OCI-M1 (cell line): Measurements from ENCODE around the gene KRTAP22-1.
A peak's percentile ranks its signal among the peaks of the same experiment; 100 is the strongest.

Experiments
- DNase-seq: peaks from one replicate; lab custom pipeline; 2025; lab: John Stamatoyannopoulos, UW

KRTAP22-1 gene

DNA sequence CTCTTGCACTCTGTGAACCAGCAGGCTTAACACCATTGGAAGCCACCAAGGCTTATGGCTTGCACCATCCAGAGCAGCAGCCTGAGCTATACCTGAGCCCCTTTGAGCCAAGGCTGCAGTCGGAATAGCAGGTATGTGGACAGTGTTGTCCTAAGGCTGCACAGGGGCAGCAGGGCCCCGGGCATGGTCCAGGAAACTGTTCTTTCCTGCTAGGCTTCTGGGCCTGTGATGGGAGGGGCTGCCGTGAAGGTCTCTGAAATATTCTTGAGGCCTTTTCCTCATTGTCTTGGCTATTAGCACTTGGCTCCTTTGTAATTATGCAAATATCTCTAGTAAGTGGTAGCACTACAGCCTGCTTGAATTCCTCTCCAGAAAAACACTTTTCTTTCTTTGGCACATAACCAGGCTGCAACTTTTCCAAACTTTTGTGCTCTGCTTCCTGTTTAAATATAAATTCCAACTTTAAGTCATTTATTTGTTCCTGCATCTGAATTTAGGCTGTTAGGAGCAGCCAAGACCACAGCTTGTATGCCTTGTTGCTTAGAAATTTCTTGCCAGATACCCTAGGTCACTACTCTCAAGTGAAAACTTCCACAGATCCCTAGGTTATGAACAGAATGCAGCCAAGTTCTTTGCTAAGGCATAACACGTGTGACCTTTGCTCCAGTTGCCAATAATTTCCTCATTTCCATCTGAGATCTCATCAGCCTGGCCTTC, 24.7 kb downstream of the KRTAP22-1 start:
- DNase-seq, result peak; percentile 2

DNA sequence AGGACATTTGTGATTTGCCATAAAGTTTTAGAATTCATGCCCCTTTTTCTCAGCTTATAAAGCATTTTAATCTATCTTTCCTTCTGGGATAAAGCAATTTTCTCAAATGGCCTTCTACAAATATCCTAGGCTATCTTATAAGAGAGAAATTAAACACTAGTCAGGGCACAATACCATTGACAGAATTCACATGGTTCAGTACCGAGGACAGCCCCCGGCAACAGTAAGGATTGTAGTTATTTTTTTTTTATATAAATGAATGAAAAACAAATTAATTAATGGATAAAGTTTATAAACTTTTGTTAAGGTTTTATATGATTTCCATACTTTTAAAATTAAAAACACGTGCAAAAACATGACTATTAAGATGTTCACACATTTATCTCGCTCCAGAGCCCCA, 27.2 kb downstream of the KRTAP22-1 start:
- DNase-seq, result no peak

DNA sequence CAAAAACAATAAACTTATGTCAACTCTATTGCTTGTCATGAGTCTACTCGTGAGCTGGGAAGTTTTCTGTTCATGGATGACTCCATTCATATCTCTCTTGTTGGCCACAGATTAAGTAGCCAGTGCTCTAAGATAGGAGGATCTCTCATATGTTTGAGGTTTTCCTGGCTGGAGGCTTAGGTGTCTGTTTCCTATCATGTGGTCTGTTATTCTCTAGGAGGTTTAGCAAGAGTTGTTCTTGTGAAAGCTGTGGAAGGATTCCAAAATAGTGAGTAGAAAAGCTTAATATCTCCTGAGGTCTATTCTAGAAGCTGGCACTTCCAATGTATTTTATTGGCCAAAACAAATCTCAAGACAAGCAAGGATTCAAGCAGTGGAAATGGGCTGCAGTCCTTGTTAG, 28.3 kb downstream of the KRTAP22-1 start:
- no peak for DNase-seq

DNA sequence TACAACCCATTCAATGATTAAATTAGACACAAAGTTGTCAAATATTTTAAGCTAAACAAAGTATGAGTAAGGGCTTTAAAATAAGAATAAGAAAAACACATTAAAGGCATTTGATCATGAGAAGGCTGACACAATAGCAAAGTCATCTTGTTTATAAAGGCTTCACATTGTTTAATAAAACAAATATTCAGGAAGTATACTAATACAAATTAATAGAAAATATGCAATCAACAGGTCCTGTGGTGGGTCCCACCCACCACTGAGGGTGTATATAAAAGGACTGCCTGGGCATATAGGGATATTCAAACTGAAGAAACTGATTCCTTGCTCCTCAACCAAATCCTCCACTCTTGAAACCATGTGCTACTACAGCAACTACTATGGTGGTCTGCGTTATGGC, 34.0 kb downstream of the KRTAP22-1 start, which contains the start of gene KRTAP20-2:
Gene KRTAP20-2 (plus strand): TSS at position 301 of the 400 bp plus-strand sequence. CDS start 58 bp downstream, at position 359.
- no peak for DNase-seq

DNA sequence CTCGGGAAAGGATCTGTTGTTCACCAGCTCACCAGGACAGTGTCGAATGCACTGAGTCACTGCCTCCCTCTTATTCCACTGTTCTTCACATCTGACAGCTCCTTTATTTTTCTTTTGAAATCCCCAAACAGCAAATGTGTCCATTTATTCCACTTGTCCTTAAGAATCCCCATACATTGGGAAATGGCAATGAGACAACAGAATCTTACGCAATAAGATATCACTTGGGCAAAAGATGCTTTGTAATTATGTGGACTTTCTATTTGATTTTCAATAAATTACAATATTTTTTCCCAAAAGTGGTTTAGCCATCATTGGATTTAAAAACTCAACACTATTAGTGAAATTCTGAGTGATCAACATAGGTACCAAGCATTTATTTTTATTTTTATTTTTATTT, 37.8 kb downstream of the KRTAP22-1 start:
- no peak for DNase-seq

DNA sequence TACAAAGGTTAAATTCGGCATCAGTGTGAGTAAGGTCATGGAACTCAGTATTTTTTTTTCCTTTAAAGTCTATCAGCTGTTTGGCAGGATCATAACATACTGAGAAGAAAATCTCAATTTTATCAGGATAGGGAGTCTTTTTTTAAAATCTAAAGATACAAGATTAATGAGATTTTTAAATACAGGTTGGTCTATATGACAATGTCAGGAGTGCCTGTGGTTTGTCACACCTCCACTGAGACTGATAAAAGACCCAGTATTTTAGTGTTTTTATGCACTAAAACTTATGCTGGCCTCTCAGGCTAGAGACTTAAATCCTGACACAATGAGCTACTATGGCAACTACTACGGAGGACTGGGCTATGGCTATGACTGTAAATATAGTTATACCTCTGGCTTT, 41.7 kb downstream of the KRTAP22-1 start, which contains the start of gene KRTAP20-3:
Gene KRTAP20-3 (plus strand): TSS at position 301 of the 400 bp plus-strand sequence.
- no peak for DNase-seq

DNA sequence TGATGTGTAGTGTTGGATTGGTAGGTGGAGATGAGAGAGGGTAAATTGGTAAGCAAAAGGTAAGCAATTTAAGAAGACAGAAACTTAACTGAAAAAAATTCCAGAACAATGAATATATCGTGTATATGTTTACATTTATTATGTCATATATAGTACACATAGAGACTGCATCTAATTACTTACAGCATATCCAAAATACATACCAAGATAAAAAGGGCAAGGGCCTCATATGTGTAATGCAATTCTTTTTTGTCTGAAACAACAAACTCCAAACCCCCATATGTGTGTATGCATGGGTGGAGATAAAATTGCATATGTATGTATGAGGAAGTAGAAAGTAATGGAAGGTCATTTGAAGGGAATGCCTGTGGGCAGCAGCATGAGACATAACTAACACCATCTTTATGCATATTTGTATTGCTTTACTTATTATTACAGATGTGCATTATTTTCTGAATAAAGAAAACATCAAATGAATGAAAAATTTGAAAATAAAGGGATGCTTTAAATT, 46.1 kb downstream of the KRTAP22-1 start:
- DNase-seq, result peak; percentile 2
